Gastroesophageal sphincter (tissue), 3 donors: ENCODE results near the gene PDE11A.

ENCODE experiments used
- EP300 ChIP-seq: sonication (generic); formaldehyde crosslinking; IDR thresholded peaks from one replicate; pipeline ENCODE4 v1.6.1; 2017; ENCODE audit warnings: antibody characterized with exemption, mild to moderate bottlenecking
- POLR2AphosphoS5 ChIP-seq: sonication (generic); formaldehyde crosslinking; IDR thresholded peaks from one replicate; pipeline ENCODE4 v1.6.1; 2017; ENCODE audit warnings: antibody characterized with exemption
- TF ChIP-seq, protein P1 (sequence below), 4 experiments: fragments of 200-600 bp in 2 of 4; fragments of 450-650 bp in 2 of 4; sonication (generic) in 1 of 4; IDR thresholded peaks; one replicate each; pipeline ENCODE4 v1.5.1; 2017 to 2019; ENCODE audit warnings: antibody characterized with exemption in 4 of 4, mild to moderate bottlenecking in 2 of 4, moderate library complexity in 2 of 4

GRCh38 chr2:177740700-177741099 is 331.9 kb downstream of the PDE11A start:
- TF ChIP-seq, protein P1, sequence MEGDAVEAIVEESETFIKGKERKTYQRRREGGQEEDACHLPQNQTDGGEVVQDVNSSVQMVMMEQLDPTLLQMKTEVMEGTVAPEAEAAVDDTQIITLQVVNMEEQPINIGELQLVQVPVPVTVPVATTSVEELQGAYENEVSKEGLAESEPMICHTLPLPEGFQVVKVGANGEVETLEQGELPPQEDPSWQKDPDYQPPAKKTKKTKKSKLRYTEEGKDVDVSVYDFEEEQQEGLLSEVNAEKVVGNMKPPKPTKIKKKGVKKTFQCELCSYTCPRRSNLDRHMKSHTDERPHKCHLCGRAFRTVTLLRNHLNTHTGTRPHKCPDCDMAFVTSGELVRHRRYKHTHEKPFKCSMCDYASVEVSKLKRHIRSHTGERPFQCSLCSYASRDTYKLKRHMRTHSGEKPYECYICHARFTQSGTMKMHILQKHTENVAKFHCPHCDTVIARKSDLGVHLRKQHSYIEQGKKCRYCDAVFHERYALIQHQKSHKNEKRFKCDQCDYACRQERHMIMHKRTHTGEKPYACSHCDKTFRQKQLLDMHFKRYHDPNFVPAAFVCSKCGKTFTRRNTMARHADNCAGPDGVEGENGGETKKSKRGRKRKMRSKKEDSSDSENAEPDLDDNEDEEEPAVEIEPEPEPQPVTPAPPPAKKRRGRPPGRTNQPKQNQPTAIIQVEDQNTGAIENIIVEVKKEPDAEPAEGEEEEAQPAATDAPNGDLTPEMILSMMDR (IDR thresholded peaks at IDR 0.05) = no peak
- no peak for TF ChIP-seq POLR2AphosphoS5
- no peak for TF ChIP-seq EP300
